GM13976 (cell line): Measurements from ENCODE around the gene RPS27L.

ENCODE experiments used
- DNase-seq: peaks from one replicate; pipeline ENCODE4 v3.0.0; 2012; ENCODE audit warnings: low spot score
- CTCF ChIP-seq: IDR thresholded peaks from 2 replicates; pipeline ENCODE4 v1.5.1; 2012; ENCODE audit warnings: borderline replicate concordance, mild to moderate bottlenecking; ENCODE audit not compliant: insufficient read depth; ENCODE audit errors: extremely low read depth, missing control alignments, control extremely low read depth
- in situ Hi-C: fragments of 300-500 bp; cut with MboI; formaldehyde crosslinking; loops from one replicate; pipeline ENCODE4 v1.12.0; 2022; ENCODE audit warnings: low sequenced_read_pairs, mixed read lengths, inconsistent platforms; ENCODE audit not compliant: unreplicated experiment

RPS27L gene

GRCh38 chr15:63197626-63198025, 40.3 kb upstream of the RPS27L start:
- no peak for TF ChIP-seq CTCF
- in situ Hi-C loops = no loop called here

GRCh38 chr15:63196842-63197241, 39.6 kb upstream of the RPS27L start:
- in situ Hi-C loops = no loop called here
- TF ChIP-seq CTCF = no peak
- DNase-seq = no peak

More at GRCh38 chr15:63197626-63198025, 40.3 kb upstream of the RPS27L start:
- no peak for DNase-seq

GRCh38 chr15:63195569-63196015, 38.3 kb upstream of the RPS27L start:
- no peak for DNase-seq
- in situ Hi-C loops = no loop called here
- no peak for TF ChIP-seq CTCF

- DNase-seq = no peak
- in situ Hi-C loops = no loop called here
- no peak for TF ChIP-seq CTCF
Measured at GRCh38 chr15:63194880-63195568, 37.7 kb upstream of the RPS27L start.

- TF ChIP-seq CTCF = no peak
- no peak for DNase-seq
- in situ Hi-C loops = no loop called here
Measured at GRCh38 chr15:63194302-63194701, 37.0 kb upstream of the RPS27L start.

GRCh38 chr15:63192619-63193206, 35.4 kb upstream of the RPS27L start:
- in situ Hi-C loops = no loop called here
- no peak for TF ChIP-seq CTCF
- no peak for DNase-seq
